ENCODE results near the gene CARM1.

The CARM1 gene

DNA sequence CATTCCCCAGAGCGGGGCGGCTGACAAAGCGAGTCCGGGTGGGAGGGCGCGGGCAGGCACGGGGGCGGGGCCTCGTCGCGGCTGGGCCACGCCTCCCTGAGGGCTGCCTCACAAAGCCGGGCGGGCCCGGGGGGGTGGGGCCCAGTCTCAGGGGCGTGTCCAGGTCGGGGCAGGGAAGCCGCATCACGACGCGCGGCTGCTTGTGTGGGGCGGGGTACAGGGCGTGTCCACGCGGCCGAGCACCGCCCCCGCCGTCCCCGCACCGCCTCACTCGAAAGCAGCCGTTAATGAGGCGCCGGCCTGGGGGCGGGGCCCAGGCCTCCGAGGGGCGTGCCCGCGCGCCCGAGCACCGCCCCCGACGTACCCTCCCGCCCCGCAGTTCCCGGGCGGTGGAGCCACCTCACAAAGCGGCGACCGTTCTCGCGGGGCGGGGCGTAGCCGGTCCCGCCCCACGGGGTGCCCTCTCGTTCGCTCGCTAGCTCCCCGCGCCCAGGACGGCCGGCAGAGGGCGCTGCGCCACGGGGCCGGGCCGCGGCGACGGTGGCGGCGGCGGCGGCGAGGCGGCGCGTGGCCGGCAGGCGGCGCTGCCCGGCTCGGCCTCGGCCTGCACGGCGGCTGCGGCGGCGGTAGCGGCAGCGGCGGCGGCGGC, at the start of gene CARM1:
Gene CARM1 (plus strand): TSS at position 599 of the 649 bp plus-strand sequence. CDS start 150 bp downstream, outside the sequence.
- Histone ChIP-seq H3K4me1 (ENCODE audit: insufficient read depth, low read length) (peaks cover 14% of the 10 kb centered on the region), H3K9ac (ENCODE audit: low read length) (peak within 1 kb of the TSS; percentile 71), H3K36me3 (ENCODE audit: insufficient read depth, low read length) (no peaks in the 10 kb centered on the region), H3K9me3 (ENCODE audit: low read length) (no peaks in the 10 kb centered on the region), H3K27me3 (ENCODE audit: control insufficient read depth in 1 of 2, insufficient read depth in 2 of 2, low read length in 2 of 2) (no peaks in the 10 kb centered on the region), H3K27ac (ENCODE audit: low read depth, low read length) (peak within 1 kb of the TSS; percentile 86), H3K4me3 (ENCODE audit: low read depth in 1 of 2, low read length in 2 of 2) (peak within 1 kb of the TSS; percentile 66 to 84)

DNA sequence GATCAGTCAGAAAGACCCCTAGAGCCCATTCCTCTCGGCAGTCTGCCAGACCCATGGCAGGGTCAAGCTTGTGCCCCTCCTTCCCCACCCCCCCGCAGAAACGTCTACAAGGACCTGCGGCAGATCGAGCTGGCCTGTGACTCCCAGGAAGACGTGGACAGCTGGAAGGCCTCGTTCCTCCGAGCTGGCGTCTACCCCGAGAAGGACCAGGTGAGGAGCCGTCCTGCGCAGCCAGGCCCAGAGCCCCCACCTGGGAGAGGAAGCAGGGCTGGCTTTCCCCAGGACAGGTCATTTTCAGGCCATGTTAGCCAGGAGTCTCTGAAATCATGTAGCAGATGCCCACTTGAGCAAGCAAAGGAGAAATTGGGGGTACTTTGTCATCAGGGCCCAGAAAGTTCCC, 47.7 kb upstream of the CARM1 start:
- Histone ChIP-seq H3K9ac (ENCODE audit: low read length) (no peak overlapping the region), H3K9me3 (ENCODE audit: low read length) (no peaks in the 10 kb centered on the region), H3K27me3 (ENCODE audit: control insufficient read depth in 1 of 2, insufficient read depth in 2 of 2, low read length in 2 of 2) (no peaks in the 10 kb centered on the region), H3K4me1 (ENCODE audit: insufficient read depth, low read length) (no peaks in the 10 kb centered on the region), H3K36me3 (ENCODE audit: insufficient read depth, low read length) (peaks cover 50% of the 10 kb centered on the region), H3K27ac (ENCODE audit: low read depth, low read length) (no peak overlapping the region), H3K4me3 (ENCODE audit: low read depth in 1 of 2, low read length in 2 of 2) (no peak overlapping the region)

GRCh38 chr19:10826231-10826630, 45.1 kb upstream of the CARM1 start:
- Histone ChIP-seq H3K36me3 (ENCODE audit: insufficient read depth, low read length) (peaks cover 52% of the 10 kb centered on the region), H3K27me3 (ENCODE audit: control insufficient read depth in 1 of 2, insufficient read depth in 2 of 2, low read length in 2 of 2) (no peaks in the 10 kb centered on the region)

DNA sequence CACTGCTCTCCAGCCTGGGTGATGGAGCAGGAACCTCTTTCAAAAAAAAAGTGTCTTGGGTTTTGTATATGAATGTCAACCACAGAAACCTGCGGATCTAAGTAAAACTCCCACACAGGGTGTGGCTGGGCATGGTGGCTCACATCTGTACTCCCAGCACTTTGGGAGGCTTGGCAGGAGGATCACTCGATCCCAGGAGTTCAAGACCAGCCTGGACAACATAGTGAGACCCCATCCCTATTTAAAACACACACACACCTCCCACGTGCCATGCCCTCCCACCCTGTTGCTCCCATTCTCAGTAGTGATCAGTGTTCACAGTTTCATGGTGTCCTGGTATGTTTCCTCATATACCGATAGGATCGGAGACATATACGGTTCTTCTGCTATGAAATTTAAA, 44.5 kb upstream of the CARM1 start:
- peaks cover 50% of the 10 kb centered on the region for H3K36me3 ChIP-seq (ENCODE audit: insufficient read depth, low read length)
- no peaks in the 10 kb centered on the region for H3K4me1 ChIP-seq (ENCODE audit: insufficient read depth, low read length)
- H3K4me3 ChIP-seq (ENCODE audit: low read depth in 1 of 2, low read length in 2 of 2): no peak overlapping the region
- no peak overlapping the region for H3K9ac ChIP-seq (ENCODE audit: low read length)
- no peaks in the 10 kb centered on the region for H3K9me3 ChIP-seq (ENCODE audit: low read length)
- no peak overlapping the region for H3K27ac ChIP-seq (ENCODE audit: low read depth, low read length)
- no peaks in the 10 kb centered on the region for H3K27me3 ChIP-seq (ENCODE audit: control insufficient read depth in 1 of 2, insufficient read depth in 2 of 2, low read length in 2 of 2)

More at GRCh38 chr19:10826231-10826630, 45.1 kb upstream of the CARM1 start:
- Histone ChIP-seq H3K4me3 (ENCODE audit: low read depth in 1 of 2, low read length in 2 of 2) (no peak overlapping the region), H3K27ac (ENCODE audit: low read depth, low read length) (no peak overlapping the region), H3K9ac (ENCODE audit: low read length) (no peak overlapping the region), H3K9me3 (ENCODE audit: low read length) (no peaks in the 10 kb centered on the region), H3K4me1 (ENCODE audit: insufficient read depth, low read length) (no peaks in the 10 kb centered on the region)

- Histone ChIP-seq H3K9ac (ENCODE audit: low read length) (no peak overlapping the region), H3K27me3 (ENCODE audit: control insufficient read depth in 1 of 2, insufficient read depth in 2 of 2, low read length in 2 of 2) (no peaks in the 10 kb centered on the region), H3K4me3 (ENCODE audit: low read depth in 1 of 2, low read length in 2 of 2) (no peak overlapping the region), H3K27ac (ENCODE audit: low read depth, low read length) (no peak overlapping the region), H3K36me3 (ENCODE audit: insufficient read depth, low read length) (peaks cover 39% of the 10 kb centered on the region), H3K4me1 (ENCODE audit: insufficient read depth, low read length) (no peaks in the 10 kb centered on the region), H3K9me3 (ENCODE audit: low read length) (no peaks in the 10 kb centered on the region)
Measured at GRCh38 chr19:10828981-10829821, 42.2 kb upstream of the CARM1 start.

- H3K36me3 ChIP-seq (ENCODE audit: insufficient read depth, low read length): peaks cover 33% of the 10 kb centered on the region
- no peak overlapping the region for H3K9ac ChIP-seq (ENCODE audit: low read length)
- H3K4me1 ChIP-seq (ENCODE audit: insufficient read depth, low read length): peaks cover 2% of the 10 kb centered on the region
- H3K27ac ChIP-seq (ENCODE audit: low read depth, low read length): no peak overlapping the region
- no peaks in the 10 kb centered on the region for H3K27me3 ChIP-seq (ENCODE audit: control insufficient read depth in 1 of 2, insufficient read depth in 2 of 2, low read length in 2 of 2)
- H3K9me3 ChIP-seq (ENCODE audit: low read length): no peaks in the 10 kb centered on the region
- no peak overlapping the region for H3K4me3 ChIP-seq (ENCODE audit: low read depth in 1 of 2, low read length in 2 of 2)
Measured at GRCh38 chr19:10829967-10830366, 41.4 kb upstream of the CARM1 start.

DNA sequence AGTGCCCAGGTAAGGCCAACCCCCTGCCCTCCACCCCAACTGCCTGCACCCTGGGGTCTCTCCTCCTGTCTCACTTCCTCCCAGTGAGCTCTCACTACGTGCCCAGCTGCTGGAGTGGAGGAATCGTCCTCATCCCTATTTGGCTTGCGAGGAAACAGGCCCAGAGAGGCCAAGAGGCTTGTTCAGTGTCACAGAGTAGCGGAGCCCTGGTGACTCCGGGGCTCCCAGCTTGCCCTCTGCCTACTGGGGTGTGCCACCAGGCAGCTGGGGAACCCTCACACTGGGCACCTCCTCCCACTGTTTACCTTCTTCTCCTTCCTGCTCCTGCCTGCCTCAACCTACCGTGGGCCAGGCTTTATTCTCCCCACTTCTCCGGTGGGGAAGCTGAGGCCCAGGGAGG, 41.0 kb upstream of the CARM1 start:
- H3K27ac ChIP-seq (ENCODE audit: low read depth, low read length): no peak overlapping the region
- peaks cover 6% of the 10 kb centered on the region for H3K4me1 ChIP-seq (ENCODE audit: insufficient read depth, low read length)
- H3K9ac ChIP-seq (ENCODE audit: low read length): no peak overlapping the region
- no peak overlapping the region for H3K4me3 ChIP-seq (ENCODE audit: low read depth in 1 of 2, low read length in 2 of 2)
- H3K36me3 ChIP-seq (ENCODE audit: insufficient read depth, low read length): peaks cover 31% of the 10 kb centered on the region
- no peaks in the 10 kb centered on the region for H3K27me3 ChIP-seq (ENCODE audit: control insufficient read depth in 1 of 2, insufficient read depth in 2 of 2, low read length in 2 of 2)
- no peaks in the 10 kb centered on the region for H3K9me3 ChIP-seq (ENCODE audit: low read length)

DNA sequence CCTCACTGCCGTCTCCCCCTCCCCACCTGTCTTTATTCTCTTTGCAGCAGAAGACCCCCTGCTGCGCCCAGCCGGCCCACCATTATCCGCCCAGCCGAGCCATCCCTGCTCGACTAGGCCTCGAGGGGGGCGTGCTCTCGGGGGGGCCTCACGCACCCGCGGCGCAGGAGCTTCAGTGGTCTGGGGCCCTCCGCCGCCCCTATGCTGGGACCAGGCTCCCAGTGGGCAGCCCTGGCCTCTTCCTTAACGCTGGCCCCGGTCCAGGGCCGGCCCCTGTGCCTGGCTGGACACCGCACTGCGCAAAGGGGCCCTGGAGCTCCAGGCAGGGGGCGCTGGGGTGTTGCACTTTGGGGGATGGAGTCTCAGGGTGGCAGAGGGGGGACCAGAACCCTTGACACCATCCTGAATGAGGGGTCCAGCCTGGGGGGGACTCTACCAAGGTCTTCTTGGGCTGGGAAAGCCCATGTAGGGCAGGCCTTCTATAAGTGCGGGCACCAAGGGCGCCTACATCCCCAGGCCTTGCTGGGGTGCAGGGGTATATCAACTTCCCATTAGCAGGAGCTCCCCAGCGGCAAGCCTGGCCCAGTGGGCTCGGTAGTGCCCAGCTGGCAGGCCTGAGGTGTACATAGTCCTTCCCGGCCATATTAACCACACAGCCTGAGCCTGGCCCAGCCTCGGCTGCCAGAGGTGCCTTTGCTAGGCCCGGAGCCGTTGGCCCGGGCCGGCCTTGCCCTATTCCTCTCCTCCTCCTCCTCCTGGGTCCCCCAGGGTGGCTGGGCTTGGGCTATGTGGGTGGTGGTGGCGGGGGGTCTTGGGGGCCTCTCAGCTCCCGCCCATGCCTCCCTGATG, 40.2 kb upstream of the CARM1 start:
- no peak overlapping the region for H3K4me3 ChIP-seq (ENCODE audit: low read depth in 1 of 2, low read length in 2 of 2)
- H3K9me3 ChIP-seq (ENCODE audit: low read length): no peaks in the 10 kb centered on the region
- peaks cover 25% of the 10 kb centered on the region for H3K36me3 ChIP-seq (ENCODE audit: insufficient read depth, low read length)
- no peaks in the 10 kb centered on the region for H3K27me3 ChIP-seq (ENCODE audit: control insufficient read depth in 1 of 2, insufficient read depth in 2 of 2, low read length in 2 of 2)
- H3K4me1 ChIP-seq (ENCODE audit: insufficient read depth, low read length): peaks cover 7% of the 10 kb centered on the region
- H3K9ac ChIP-seq (ENCODE audit: low read length): no peak overlapping the region
- H3K27ac ChIP-seq (ENCODE audit: low read depth, low read length): no peak overlapping the region

- Histone ChIP-seq H3K27me3 (ENCODE audit: control insufficient read depth in 1 of 2, insufficient read depth in 2 of 2, low read length in 2 of 2) (no peaks in the 10 kb centered on the region), H3K36me3 (ENCODE audit: insufficient read depth, low read length) (peaks cover 16% of the 10 kb centered on the region), H3K4me1 (ENCODE audit: insufficient read depth, low read length) (peaks cover 7% of the 10 kb centered on the region), H3K9ac (ENCODE audit: low read length) (no peak overlapping the region), H3K27ac (ENCODE audit: low read depth, low read length) (no peak overlapping the region), H3K4me3 (ENCODE audit: low read depth in 1 of 2, low read length in 2 of 2) (no peak overlapping the region), H3K9me3 (ENCODE audit: low read length) (no peaks in the 10 kb centered on the region)
Measured at GRCh38 chr19:10831987-10832938, 39.1 kb upstream of the CARM1 start.

GRCh38 chr19:10832939-10833296, 38.4 kb upstream of the CARM1 start:
- H3K27ac ChIP-seq (ENCODE audit: low read depth, low read length): no peak overlapping the region
- H3K4me3 ChIP-seq (ENCODE audit: low read depth in 1 of 2, low read length in 2 of 2): no peak overlapping the region
- no peaks in the 10 kb centered on the region for H3K27me3 ChIP-seq (ENCODE audit: control insufficient read depth in 1 of 2, insufficient read depth in 2 of 2, low read length in 2 of 2)
- peaks cover 16% of the 10 kb centered on the region for H3K36me3 ChIP-seq (ENCODE audit: insufficient read depth, low read length)
- no peaks in the 10 kb centered on the region for H3K9me3 ChIP-seq (ENCODE audit: low read length)
- H3K4me1 ChIP-seq (ENCODE audit: insufficient read depth, low read length): peaks cover 7% of the 10 kb centered on the region
- H3K9ac ChIP-seq (ENCODE audit: low read length): no peak overlapping the region
